Measurements from ENCODE around the gene WSCD1.

The WSCD1 gene

DNA sequence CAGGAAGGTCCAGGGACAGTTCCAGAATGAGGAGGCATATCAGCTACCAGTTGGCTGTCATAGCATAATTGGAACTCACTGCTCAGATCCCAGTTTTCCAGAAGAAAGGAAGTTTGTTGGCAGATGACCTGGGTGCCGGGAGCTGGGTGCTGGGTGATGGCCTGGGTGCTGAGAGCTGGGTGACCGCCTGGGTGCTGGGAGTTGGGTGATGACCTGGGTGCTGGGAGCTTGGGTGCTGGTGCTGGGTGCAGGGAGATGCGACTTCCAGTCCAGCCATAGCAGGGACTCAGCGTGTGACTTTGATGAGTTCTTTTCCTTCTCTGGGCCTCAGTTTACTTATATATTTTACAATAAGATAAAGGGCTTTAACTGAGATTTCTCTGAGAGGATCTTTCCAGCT is 18.0 kb downstream of the WSCD1 start:
- no peak overlapping the region for H3K4me3 ChIP-seq (ENCODE audit: low read length)

GRCh38 chr17:6090253-6090652 is 20.1 kb downstream of the WSCD1 start:
- TF ChIP-seq EZH2phosphoT487 (IDR thresholded peaks at IDR 0.05; ENCODE audit: low read depth), result no peak
- no peak for TF ChIP-seq CTCF (IDR thresholded peaks at IDR 0.05; ENCODE audit: low read depth, low read length)
- H4K20me1 ChIP-seq (ENCODE audit: insufficient read depth, low read length), result no peaks in the 10 kb centered on the region
- H3K4me1 ChIP-seq (ENCODE audit: low read length), result no peaks in the 10 kb centered on the region
- H3K27me3 ChIP-seq (ENCODE audit: low read depth, low read length), result no peaks in the 10 kb centered on the region
- no peaks in the 10 kb centered on the region for H3K36me3 ChIP-seq (replicated peaks; ENCODE audit: low read depth, low read length)
- no peaks in the 10 kb centered on the region for H3K79me2 ChIP-seq (ENCODE audit: low read length)
- no peak overlapping the region for H3K27ac ChIP-seq (ENCODE audit: low read length)
- H3K4me3 ChIP-seq (ENCODE audit: low read length), result no peak overlapping the region
- no peak overlapping the region for H3K4me2 ChIP-seq (ENCODE audit: low read length)
- no peak overlapping the region for H2AFZ ChIP-seq (ENCODE audit: low read depth, low read length)
- no peak overlapping the region for H3K9ac ChIP-seq (ENCODE audit: low read length)
- no peaks in the 10 kb centered on the region for H3K9me3 ChIP-seq (ENCODE audit: insufficient read depth, low read length)

More for the DNA sequence above, 18.0 kb downstream of the WSCD1 start:
- Histone ChIP-seq H3K4me1 (ENCODE audit: low read length) (no peaks in the 10 kb centered on the region), H3K4me2 (ENCODE audit: low read length) (no peak overlapping the region), H2AFZ (ENCODE audit: low read depth, low read length) (no peak overlapping the region), H3K79me2 (ENCODE audit: low read length) (no peaks in the 10 kb centered on the region), H3K36me3 (replicated peaks; ENCODE audit: low read depth, low read length) (no peaks in the 10 kb centered on the region), H3K27ac (ENCODE audit: low read length) (no peak overlapping the region), H3K9me3 (ENCODE audit: insufficient read depth, low read length) (no peaks in the 10 kb centered on the region), H3K9ac (ENCODE audit: low read length) (no peak overlapping the region), H3K27me3 (ENCODE audit: low read depth, low read length) (no peaks in the 10 kb centered on the region), H4K20me1 (ENCODE audit: insufficient read depth, low read length) (no peaks in the 10 kb centered on the region)
- TF ChIP-seq EZH2phosphoT487 (IDR thresholded peaks at IDR 0.05; ENCODE audit: low read depth) (no peak), CTCF (IDR thresholded peaks at IDR 0.05; ENCODE audit: low read depth, low read length) (no peak)

DNA sequence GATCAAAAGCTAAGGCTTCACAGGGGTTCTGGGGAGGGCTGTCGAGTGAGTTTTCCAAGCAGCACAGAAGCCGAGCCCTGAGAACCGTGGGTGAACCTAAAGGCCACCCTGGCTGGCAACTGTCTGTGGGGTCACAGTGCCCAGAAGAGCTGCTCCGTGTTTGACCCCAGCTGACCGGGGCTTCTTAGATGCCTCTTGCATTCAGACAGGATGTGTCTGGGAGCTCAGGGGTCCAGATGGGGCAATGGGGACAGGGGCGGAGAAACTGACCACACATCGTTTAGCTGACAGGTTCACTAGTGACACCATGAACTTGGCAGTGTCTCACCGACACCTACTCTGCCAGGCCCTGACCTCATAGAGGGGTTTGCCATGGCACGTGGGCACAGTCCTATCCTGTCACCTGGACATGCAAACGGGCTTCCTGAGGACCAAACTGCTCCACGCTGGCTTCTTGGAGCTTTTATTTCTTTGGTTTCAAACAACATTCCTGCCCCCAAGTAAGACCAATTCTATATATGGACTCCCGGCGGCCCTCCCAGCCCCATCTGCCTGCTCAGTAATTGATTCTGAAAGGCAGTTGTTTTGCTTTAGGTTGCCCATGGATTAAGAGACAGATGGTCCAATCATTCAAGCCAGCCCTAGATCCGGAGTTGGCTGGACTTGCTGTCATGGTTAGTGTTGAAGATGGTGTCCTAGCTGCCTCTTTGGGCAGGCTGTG is 22.2 kb downstream of the WSCD1 start:
- Histone ChIP-seq H2AFZ (ENCODE audit: low read depth, low read length) (no peak overlapping the region), H3K4me3 (ENCODE audit: low read length) (no peak overlapping the region), H4K20me1 (ENCODE audit: insufficient read depth, low read length) (no peaks in the 10 kb centered on the region), H3K9me3 (ENCODE audit: insufficient read depth, low read length) (no peaks in the 10 kb centered on the region), H3K27ac (ENCODE audit: low read length) (no peak overlapping the region), H3K9ac (ENCODE audit: low read length) (no peak overlapping the region), H3K4me2 (ENCODE audit: low read length) (no peak overlapping the region), H3K36me3 (replicated peaks; ENCODE audit: low read depth, low read length) (no peaks in the 10 kb centered on the region), H3K4me1 (ENCODE audit: low read length) (no peaks in the 10 kb centered on the region), H3K27me3 (ENCODE audit: low read depth, low read length) (no peaks in the 10 kb centered on the region), H3K79me2 (ENCODE audit: low read length) (no peaks in the 10 kb centered on the region)
- TF ChIP-seq EZH2phosphoT487 (IDR thresholded peaks at IDR 0.05; ENCODE audit: low read depth), result no peak

DNA sequence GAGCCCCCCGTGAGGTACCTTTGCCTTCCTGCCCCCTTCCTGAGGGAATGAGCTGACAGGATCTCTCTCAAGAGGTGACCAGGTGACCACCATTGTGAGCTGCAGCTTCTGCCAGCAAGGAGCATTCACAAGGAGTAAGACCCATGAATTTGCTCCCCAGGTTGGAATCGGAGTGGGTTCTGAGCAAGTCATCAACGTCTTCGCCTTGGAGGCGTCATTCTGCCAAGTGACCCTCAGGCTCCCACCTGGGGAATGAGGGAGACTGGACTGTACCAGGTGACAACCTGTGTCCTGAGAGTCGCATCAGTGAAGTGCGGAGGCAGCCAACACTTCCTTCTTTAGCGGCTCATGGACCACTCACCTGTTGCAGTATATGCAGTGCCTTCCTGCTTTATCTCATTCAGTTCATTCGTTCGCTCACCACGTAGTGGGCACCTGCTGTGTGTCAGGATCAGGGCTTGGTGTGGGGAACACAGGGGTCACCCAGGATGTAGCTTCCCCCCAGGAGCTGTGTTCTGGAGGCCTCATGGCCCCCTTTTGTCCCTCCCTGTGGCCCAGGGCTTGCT is 22.8 kb downstream of the WSCD1 start:
- no peaks in the 10 kb centered on the region for H3K36me3 ChIP-seq (replicated peaks; ENCODE audit: low read depth, low read length)
- no peaks in the 10 kb centered on the region for H3K9me3 ChIP-seq (ENCODE audit: insufficient read depth, low read length)
- TF ChIP-seq CTCF (IDR thresholded peaks at IDR 0.05; ENCODE audit: low read depth, low read length) (no peak), EZH2phosphoT487 (IDR thresholded peaks at IDR 0.05; ENCODE audit: low read depth) (no peak)
- H3K4me3 ChIP-seq (ENCODE audit: low read length), result no peak overlapping the region
- no peak overlapping the region for H3K27ac ChIP-seq (ENCODE audit: low read length)
- no peak overlapping the region for H3K4me2 ChIP-seq (ENCODE audit: low read length)
- no peak overlapping the region for H2AFZ ChIP-seq (ENCODE audit: low read depth, low read length)
- no peaks in the 10 kb centered on the region for H4K20me1 ChIP-seq (ENCODE audit: insufficient read depth, low read length)
- H3K79me2 ChIP-seq (ENCODE audit: low read length), result no peaks in the 10 kb centered on the region
- H3K4me1 ChIP-seq (ENCODE audit: low read length), result no peaks in the 10 kb centered on the region
- no peak overlapping the region for H3K9ac ChIP-seq (ENCODE audit: low read length)
- H3K27me3 ChIP-seq (ENCODE audit: low read depth, low read length), result no peaks in the 10 kb centered on the region
